Gastrocnemius medialis (tissue), 4 donors: Measurements from ENCODE around the gene USP34. TPM values are rescaled to one million over a fixed set of nuclear protein-coding genes. Genes with fewer than 3 reads are reported as not detected.
A peak's percentile ranks its signal among the peaks of the same experiment; 100 is the strongest.

Experiments
- ATAC-seq, 2 donors: fragments of 150-250 bp; one replicate each; pipeline ENCODE4 v1.9.1; 2016
- DNase-seq, 2 donors: peaks; one replicate each; pipeline ENCODE4 v3.0.0-alpha.2; 2019
- H3K27ac ChIP-seq, 4 donors: fragments of 200-600 bp; sonication (generic); 1 replicate in 1 of 4; 2 replicates in 3 of 4; pipeline ENCODE4 v1.5.1; 2016 to 2018; ENCODE audit warnings: mild to moderate bottlenecking in 2 of 4, moderate library complexity in 1 of 4
- H3K27me3 ChIP-seq, 3 donors: fragments of 200-600 bp; sonication (generic) in 2 of 3; 1 replicate in 1 of 3; 2 replicates in 2 of 3; pipeline versions ENCODE4 v1.5.1 to v1.6.0; 2016 to 2019; ENCODE audit warnings: mild to moderate bottlenecking in 1 of 3, moderate library complexity in 1 of 3
- H3K36me3 ChIP-seq, 2 donors: fragments of 200-600 bp; sonication (generic) in 1 of 2; one replicate each; pipeline ENCODE4 v1.5.1; 2017 to 2018
- H3K4me1 ChIP-seq, 2 donors: fragments of 200-600 bp; sonication (generic) in 1 of 2; one replicate each; pipeline ENCODE4 v1.5.1; 2016 to 2017; ENCODE audit warnings: mild to moderate bottlenecking in 2 of 2
- H3K4me3 ChIP-seq, 4 donors: fragments of 200-600 bp; sonication (generic) in 3 of 4; 1 replicate in 1 of 4; 2 replicates in 3 of 4; pipeline ENCODE4 v1.5.1; 2016 to 2019; ENCODE audit warnings: mild to moderate bottlenecking in 2 of 4
- H3K9me3 ChIP-seq, 3 donors: fragments of 200-600 bp; sonication (generic) in 2 of 3; 1 replicate in 1 of 3; 2 replicates in 2 of 3; pipeline ENCODE4 v1.5.1; 2016 to 2019
- POLR2A ChIP-seq, 2 donors: fragments of 450-650 bp; IDR thresholded peaks; one replicate each; pipeline ENCODE4 v1.6.1; 2017; ENCODE audit warnings: antibody characterized with exemption in 2 of 2, mild to moderate bottlenecking in 2 of 2, moderate library complexity in 2 of 2
- in situ Hi-C, 4 donors: fragments of 200-750 bp; cut with MboI; loops; one replicate each; pipeline versions ENCODE4 v1.15.0 to v1.8.0; 2017; ENCODE audit warnings: low sequenced_read_pairs in 4 of 4
- intact Hi-C: fragments of 100-400 bp; cut with DNase I; formaldehyde crosslinking; loops from one replicate; pipeline ENCODE4 v1.15.1; 2023; ENCODE audit warnings: low total_unique reads
- total RNA-seq, 4 donors: library from RNA; depleted of rRNA; stranded (reverse); fragments of >200 nt; gene quantifications; one replicate each; pipeline versions ENCODE4 v1.1.0 to v1.2.3, GENCODE V29; 2016
- TF ChIP-seq, protein P1 (sequence below), 5 experiments: fragments of 450-650 bp in 3 of 5; fragments of 200-600 bp in 2 of 5; sonication (generic) in 2 of 5; IDR thresholded peaks in 4 of 5; conservative IDR thresholded peaks in 1 of 5; 1 replicate in 4 of 5; 2 replicates in 1 of 5; pipeline ENCODE4 v1.5.1; 2016 to 2019; ENCODE audit warnings: antibody characterized with exemption in 5 of 5, mild to moderate bottlenecking in 3 of 5, moderate library complexity in 3 of 5

Gene USP34, protein sequence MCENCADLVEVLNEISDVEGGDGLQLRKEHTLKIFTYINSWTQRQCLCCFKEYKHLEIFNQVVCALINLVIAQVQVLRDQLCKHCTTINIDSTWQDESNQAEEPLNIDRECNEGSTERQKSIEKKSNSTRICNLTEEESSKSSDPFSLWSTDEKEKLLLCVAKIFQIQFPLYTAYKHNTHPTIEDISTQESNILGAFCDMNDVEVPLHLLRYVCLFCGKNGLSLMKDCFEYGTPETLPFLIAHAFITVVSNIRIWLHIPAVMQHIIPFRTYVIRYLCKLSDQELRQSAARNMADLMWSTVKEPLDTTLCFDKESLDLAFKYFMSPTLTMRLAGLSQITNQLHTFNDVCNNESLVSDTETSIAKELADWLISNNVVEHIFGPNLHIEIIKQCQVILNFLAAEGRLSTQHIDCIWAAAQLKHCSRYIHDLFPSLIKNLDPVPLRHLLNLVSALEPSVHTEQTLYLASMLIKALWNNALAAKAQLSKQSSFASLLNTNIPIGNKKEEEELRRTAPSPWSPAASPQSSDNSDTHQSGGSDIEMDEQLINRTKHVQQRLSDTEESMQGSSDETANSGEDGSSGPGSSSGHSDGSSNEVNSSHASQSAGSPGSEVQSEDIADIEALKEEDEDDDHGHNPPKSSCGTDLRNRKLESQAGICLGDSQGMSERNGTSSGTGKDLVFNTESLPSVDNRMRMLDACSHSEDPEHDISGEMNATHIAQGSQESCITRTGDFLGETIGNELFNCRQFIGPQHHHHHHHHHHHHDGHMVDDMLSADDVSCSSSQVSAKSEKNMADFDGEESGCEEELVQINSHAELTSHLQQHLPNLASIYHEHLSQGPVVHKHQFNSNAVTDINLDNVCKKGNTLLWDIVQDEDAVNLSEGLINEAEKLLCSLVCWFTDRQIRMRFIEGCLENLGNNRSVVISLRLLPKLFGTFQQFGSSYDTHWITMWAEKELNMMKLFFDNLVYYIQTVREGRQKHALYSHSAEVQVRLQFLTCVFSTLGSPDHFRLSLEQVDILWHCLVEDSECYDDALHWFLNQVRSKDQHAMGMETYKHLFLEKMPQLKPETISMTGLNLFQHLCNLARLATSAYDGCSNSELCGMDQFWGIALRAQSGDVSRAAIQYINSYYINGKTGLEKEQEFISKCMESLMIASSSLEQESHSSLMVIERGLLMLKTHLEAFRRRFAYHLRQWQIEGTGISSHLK (N-terminal part only)
- total RNA-seq: 100 to 1,000 TPM in 1 of 4 donors, 10 to 100 TPM in 3; 64.5 to 150 (median 76.3) TPM

DNA sequence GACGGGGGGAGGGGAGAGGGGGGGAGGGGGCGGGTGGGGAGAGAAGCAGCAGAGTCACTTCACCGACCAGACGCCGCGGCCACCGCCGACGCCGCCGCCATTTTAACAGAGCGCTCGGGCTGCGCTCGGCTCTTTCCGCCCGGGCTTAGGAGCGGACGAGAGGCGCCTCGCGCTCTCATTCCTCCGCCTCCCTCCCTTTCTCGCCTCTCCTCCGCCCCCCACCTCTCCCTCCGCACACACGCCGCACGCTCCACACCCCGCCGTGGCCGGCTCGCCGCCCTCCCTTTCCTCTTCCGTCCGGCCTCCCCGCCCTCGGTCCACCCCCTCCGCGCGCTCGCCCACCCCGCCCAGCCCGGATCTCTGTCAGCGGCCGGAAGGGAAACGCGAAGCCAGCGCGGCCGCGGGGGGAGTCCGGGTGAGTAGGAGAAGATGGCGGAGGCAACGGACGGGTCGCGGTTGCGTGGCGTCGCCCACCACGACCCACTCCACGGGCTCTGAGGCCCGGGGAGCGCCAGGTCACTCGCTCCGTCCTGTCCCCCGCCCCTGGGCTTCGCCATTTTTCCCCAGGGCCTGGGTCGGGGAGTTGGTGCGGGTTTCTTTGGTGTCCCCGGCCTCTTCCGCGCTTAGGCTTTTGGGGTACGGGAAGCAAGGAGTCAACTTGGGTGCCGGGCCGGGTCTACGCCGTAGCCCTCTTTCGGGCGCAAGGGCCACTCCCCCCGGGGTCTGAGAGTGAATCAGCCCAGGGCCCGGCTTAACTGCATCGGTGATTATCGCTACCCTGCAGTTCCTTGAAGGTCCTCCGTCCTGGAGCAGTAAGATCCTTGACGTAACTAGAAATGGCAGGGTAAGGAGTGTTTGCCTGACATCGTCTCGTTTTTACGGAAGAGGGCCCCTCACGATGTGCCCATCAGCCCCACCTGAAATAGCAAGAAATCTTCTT, at the start of gene USP34:
Gene USP34 (minus strand): TSS at position 123 of the 940 bp plus-strand sequence. CDS start 395 bp downstream, outside the sequence.
- intact Hi-C loops: loop anchor here (1.0 to 5.0 kb wide), 5 partner anchors 36 to 383 kb away; partner anchors contain the start of genes FAM161A and XPO1

DNA sequence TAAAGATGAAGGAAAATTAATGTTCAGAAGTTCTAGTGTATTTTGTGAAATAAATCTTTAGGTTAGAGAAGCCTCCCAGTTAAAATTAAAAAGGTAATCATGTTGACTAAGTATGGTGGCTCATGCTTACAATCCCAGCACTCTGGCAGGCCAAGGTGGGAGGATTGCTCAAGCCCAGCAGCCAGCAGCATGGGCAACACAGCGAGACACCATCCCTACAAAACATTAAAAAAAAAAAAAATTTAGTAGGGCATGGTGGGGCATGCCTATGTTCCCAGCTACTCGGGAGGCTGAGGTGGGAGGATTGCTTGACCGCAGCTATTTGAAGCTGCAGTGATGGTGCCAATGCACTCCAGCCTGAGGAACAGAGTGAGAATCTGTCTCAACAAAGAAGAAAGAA, 49.4 kb upstream of the USP34 start:
- Histone ChIP-seq H3K27ac (no peak overlapping the region), H3K27me3 (no peaks in the 10 kb centered on the region), H3K9me3 (no peaks in the 10 kb centered on the region), H3K4me3 (no peak overlapping the region), H3K36me3 (peaks cover 0 to 47% of the 10 kb centered on the region in 2 donors), H3K4me1 (peaks cover 5 to 14% of the 10 kb centered on the region in 2 donors)
- in situ Hi-C loops (no loop called here), intact Hi-C loops (no loop called here)
- ATAC-seq (no peak), DNase-seq (no peak)
- TF ChIP-seq, protein P1, sequence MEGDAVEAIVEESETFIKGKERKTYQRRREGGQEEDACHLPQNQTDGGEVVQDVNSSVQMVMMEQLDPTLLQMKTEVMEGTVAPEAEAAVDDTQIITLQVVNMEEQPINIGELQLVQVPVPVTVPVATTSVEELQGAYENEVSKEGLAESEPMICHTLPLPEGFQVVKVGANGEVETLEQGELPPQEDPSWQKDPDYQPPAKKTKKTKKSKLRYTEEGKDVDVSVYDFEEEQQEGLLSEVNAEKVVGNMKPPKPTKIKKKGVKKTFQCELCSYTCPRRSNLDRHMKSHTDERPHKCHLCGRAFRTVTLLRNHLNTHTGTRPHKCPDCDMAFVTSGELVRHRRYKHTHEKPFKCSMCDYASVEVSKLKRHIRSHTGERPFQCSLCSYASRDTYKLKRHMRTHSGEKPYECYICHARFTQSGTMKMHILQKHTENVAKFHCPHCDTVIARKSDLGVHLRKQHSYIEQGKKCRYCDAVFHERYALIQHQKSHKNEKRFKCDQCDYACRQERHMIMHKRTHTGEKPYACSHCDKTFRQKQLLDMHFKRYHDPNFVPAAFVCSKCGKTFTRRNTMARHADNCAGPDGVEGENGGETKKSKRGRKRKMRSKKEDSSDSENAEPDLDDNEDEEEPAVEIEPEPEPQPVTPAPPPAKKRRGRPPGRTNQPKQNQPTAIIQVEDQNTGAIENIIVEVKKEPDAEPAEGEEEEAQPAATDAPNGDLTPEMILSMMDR (IDR thresholded peaks at IDR 0.05 in 4 of 5, conservative IDR thresholded peaks at IDR 0.05 in 1 of 5): no peak
- no peak for TF ChIP-seq POLR2A (IDR thresholded peaks at IDR 0.05)

More for the DNA sequence above, at the start of gene USP34:
- Histone ChIP-seq H3K4me1 (peaks cover 29 to 38% of the 10 kb centered on the region in 2 donors), H3K9me3 (no peaks in the 10 kb centered on the region), H3K36me3 (no peaks in the 10 kb centered on the region), H3K4me3 (peak within 1 kb of the TSS; percentile 78 to 98 (median 86)), H3K27ac (peak within 1 kb of the TSS; percentile 95 to 100 (median 98)), H3K27me3 (no peaks in the 10 kb centered on the region)
- in situ Hi-C loops: loop anchor here in 1 of 4 donors (10.0 kb wide), 1 partner anchor 64 kb away; the partner anchor contains the start of gene XPO1
- ATAC-seq: peak; percentile 78 to 81
- peak; percentile 86 to 90 for TF ChIP-seq POLR2A (IDR thresholded peaks at IDR 0.05)
- TF ChIP-seq, protein P1 (IDR thresholded peaks at IDR 0.05 in 4 of 5, conservative IDR thresholded peaks at IDR 0.05 in 1 of 5): peak in 2 of 5 experiments; percentile 12 to 26
- DNase-seq: peak; percentile 91 to 92

DNA sequence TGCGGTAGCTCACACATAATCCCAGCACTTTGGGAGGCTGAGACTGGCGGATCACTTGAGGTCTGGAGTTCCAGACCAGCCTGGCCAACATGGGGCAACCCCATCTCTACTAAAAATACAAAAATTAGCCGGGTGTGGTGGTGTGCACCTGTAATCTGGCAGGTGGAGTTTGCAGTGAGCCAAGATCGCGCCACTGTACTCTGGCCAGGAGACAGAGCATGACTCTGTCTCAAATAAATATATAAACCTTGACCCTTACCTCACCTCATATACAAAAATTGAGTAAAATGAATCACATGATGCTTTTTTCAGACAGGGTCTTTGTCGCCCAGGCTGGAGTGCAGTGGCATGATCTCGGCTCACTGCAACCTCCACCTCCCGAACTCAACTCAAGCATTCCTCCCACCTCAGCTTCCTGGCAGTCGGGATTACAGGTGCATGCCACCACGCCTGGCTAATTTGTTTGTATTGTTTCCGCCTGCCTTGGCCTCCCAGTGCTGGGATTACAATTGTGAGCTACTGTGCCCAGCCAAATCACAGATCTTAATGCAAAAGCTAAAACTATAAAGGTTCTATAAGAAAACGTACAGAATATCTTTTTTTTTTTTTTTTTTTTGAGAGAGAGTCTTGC, 42.0 kb upstream of the USP34 start:
- DNase-seq (no peak), ATAC-seq (no peak)
- in situ Hi-C loops (no loop called here), intact Hi-C loops (no loop called here)
- no peaks in the 10 kb centered on the region for H3K27me3 ChIP-seq
- peak overlapping the region in 1 of 4 donors; percentile 18 for H3K27ac ChIP-seq
- no peak overlapping the region for H3K4me3 ChIP-seq
- TF ChIP-seq, protein P1 (IDR thresholded peaks at IDR 0.05 in 4 of 5, conservative IDR thresholded peaks at IDR 0.05 in 1 of 5): no peak
- TF ChIP-seq POLR2A (IDR thresholded peaks at IDR 0.05): no peak
- H3K36me3 ChIP-seq: peaks cover 0 to 54% of the 10 kb centered on the region in 2 donors
- H3K9me3 ChIP-seq: no peaks in the 10 kb centered on the region
- H3K4me1 ChIP-seq: no peaks in the 10 kb centered on the region
